Tibial nerve (tissue), 4 donors: Measurements from ENCODE around the gene AGPS.

Experiments used
- CTCF ChIP-seq, 5 experiments: fragments of 200-600 bp in 3 of 5; fragments of 450-650 bp in 2 of 5; sonication (generic) in 3 of 5; IDR thresholded peaks; one replicate each; pipeline ENCODE4 v1.5.1; 2016 to 2019; ENCODE audit warnings: antibody characterized with exemption in 5 of 5, mild to moderate bottlenecking in 3 of 5, moderate library complexity in 2 of 5
- EP300 ChIP-seq, 2 donors: sonication (generic); formaldehyde crosslinking; IDR thresholded peaks; one replicate each; pipeline ENCODE4 v1.6.1; 2017; ENCODE audit warnings: antibody characterized with exemption in 2 of 2, mild to moderate bottlenecking in 1 of 2

DNA sequence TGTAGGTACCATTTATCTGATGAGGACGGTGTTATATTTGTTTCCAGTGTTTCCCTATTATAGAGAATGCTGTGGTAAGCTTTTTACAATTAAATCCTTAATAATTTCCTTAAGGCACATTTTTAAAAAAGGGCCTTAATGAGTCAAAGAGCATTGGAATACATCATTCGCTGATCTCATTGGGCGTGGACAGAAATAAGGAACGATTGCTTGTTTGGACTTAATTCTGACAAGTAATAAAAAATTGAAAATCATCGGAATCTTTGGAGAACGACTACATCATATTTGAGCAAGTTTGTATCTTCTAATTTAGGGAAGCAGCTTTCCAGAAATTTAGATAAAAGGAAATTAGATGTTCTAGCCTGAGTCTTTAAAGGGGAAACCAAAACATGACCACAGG lies 11.3 kb downstream of the AGPS start:
- TF ChIP-seq CTCF (IDR thresholded peaks at IDR 0.05) (no peak), EP300 (IDR thresholded peaks at IDR 0.05) (no peak)
